GM19455 (cell line): ENCODE measurements around the gene MYOF.

Experiments used
- ATAC-seq: cut with Tn5 transposase; IDR thresholded peaks from one replicate; pipeline ENCODE4 v1.9.1; 2021; ENCODE audit not compliant: unreplicated experiment

MYOF gene

GRCh38 chr10:93482145-93482834 is at the start of gene MYOF:
MYOF (minus strand) TSS chr10:93482334; CDS start chr10:93482194, 140 bp downstream.
- peak; percentile 85 for ATAC-seq

- no peak for ATAC-seq
These were observed 36.4 kb upstream of the MYOF start for GRCh38 chr10:93518531-93518930.

GRCh38 chr10:93516006-93516380 is 33.9 kb upstream of the MYOF start:
- ATAC-seq: no peak

- ATAC-seq: no peak
These were observed 33.2 kb upstream of the MYOF start for GRCh38 chr10:93515071-93516005.

GRCh38 chr10:93514521-93514920 is 32.4 kb upstream of the MYOF start:
- no peak for ATAC-seq

- ATAC-seq: no peak
These were observed 31.0 kb upstream of the MYOF start for GRCh38 chr10:93513091-93513490.

- no peak for ATAC-seq
These were observed 30.4 kb upstream of the MYOF start for GRCh38 chr10:93512565-93512964.

- no peak for ATAC-seq
These were observed 27.7 kb upstream of the MYOF start for GRCh38 chr10:93509816-93510215.

GRCh38 chr10:93505075-93505474 is 22.9 kb upstream of the MYOF start:
- no peak for ATAC-seq

GRCh38 chr10:93503075-93503474 is 20.9 kb upstream of the MYOF start:
- ATAC-seq: peak; percentile 94

GRCh38 chr10:93501650-93502049 is 19.5 kb upstream of the MYOF start:
- ATAC-seq: no peak

- no peak for ATAC-seq
These were observed 16.0 kb upstream of the MYOF start for GRCh38 chr10:93498166-93498565.

GRCh38 chr10:93496322-93497041 is 14.3 kb upstream of the MYOF start, which contains the start of gene CEP55:
CEP55 (plus strand) TSS chr10:93496612; CDS start chr10:93500052, 3,440 bp downstream.
- ATAC-seq: peak; percentile 98

- peak; percentile 18 for ATAC-seq
These were observed 13.7 kb upstream of the MYOF start for GRCh38 chr10:93495654-93496321.

GRCh38 chr10:93494494-93494893 is 12.4 kb upstream of the MYOF start:
- ATAC-seq: no peak

- ATAC-seq: no peak
These were observed 11.0 kb upstream of the MYOF start for GRCh38 chr10:93493162-93493561.

- ATAC-seq: no peak
These were observed 9.5 kb upstream of the MYOF start for GRCh38 chr10:93491602-93492121.

- ATAC-seq: no peak
These were observed 6.9 kb upstream of the MYOF start for GRCh38 chr10:93488956-93489528.

GRCh38 chr10:93485690-93486089 is 3.6 kb upstream of the MYOF start:
- ATAC-seq: no peak

GRCh38 chr10:93481637-93482144 is 443 bp downstream of the MYOF start:
- no peak for ATAC-seq
